Colonic mucosa (tissue), 4 donors: ENCODE data around the gene EEF1G. TPM values are rescaled to one million over a fixed set of nuclear protein-coding genes. Genes with fewer than 3 reads are reported as not detected.

Experiments
- DNase-seq: peaks from one replicate; pipeline ENCODE4 v3.0.0-alpha.2; 2020
- H3K27ac ChIP-seq: fragments of 200-600 bp; one replicate; pipeline ENCODE4 v1.8.0; 2021
- H3K27me3 ChIP-seq: fragments of 200-600 bp; one replicate; pipeline ENCODE4 v1.8.0; 2021
- H3K36me3 ChIP-seq: fragments of 200-600 bp; one replicate; pipeline ENCODE4 v1.8.0; 2021
- H3K4me1 ChIP-seq: fragments of 200-600 bp; one replicate; pipeline ENCODE4 v1.8.0; 2021; ENCODE audit warnings: mild to moderate bottlenecking
- H3K4me3 ChIP-seq: fragments of 200-600 bp; one replicate; pipeline ENCODE4 v1.8.0; 2021
- H3K9ac ChIP-seq, 2 donors: one replicate each; pipeline ENCODE4 v1.7.0; 2013; ENCODE audit warnings: control low read depth in 2 of 2, low read depth in 2 of 2, low read length in 2 of 2
- H3K9me3 ChIP-seq: fragments of 200-600 bp; one replicate; pipeline ENCODE4 v1.8.0; 2021
- CTCF ChIP-seq: fragments of 200-600 bp; IDR thresholded peaks from one replicate; pipeline ENCODE4 v1.8.0; 2022; ENCODE audit warnings: antibody characterized with exemption, mild to moderate bottlenecking
- intact Hi-C: fragments of 100-400 bp; cut with DNase I; formaldehyde crosslinking; loops from one replicate; pipeline ENCODE4 v1.14.1; 2022
- total RNA-seq, 2 donors: library from RNA; stranded (reverse); fragmentation: NEBNext Ultra II Directional in 1 of 2; extraction: Animal tissue kit (Norgen Biotek cat#: 25700) in 1 of 2; gene quantifications; one replicate each; pipeline ENCODE4 v1.2.1, GENCODE V29; 2021
- donor health status: healthy.
- donor health status: DM: no; HTN: no; CAD: no.
- donor health status: DM: no; HTN: no; CAD: no.

Gene EEF1G
- total RNA-seq, 2 donors from 2014 or later = 1,328 to 1,358 TPM

GRCh38 chr11:62610814-62611704, 37.4 kb upstream of the EEF1G start:
- H3K4me3 ChIP-seq = peak overlapping the region; percentile 80
- no peak for TF ChIP-seq CTCF
- peak overlapping the region; percentile 97 for H3K27ac ChIP-seq
- H3K9me3 ChIP-seq = no peaks in the 10 kb centered on the region
- H3K4me1 ChIP-seq = peaks cover 6% of the 10 kb centered on the region
- H3K36me3 ChIP-seq = no peaks in the 10 kb centered on the region
- H3K27me3 ChIP-seq = no peaks in the 10 kb centered on the region
- no peak for DNase-seq
- peak overlapping the region; percentile 80 to 85 for H3K9ac ChIP-seq
- intact Hi-C loops = no loop called here

GRCh38 chr11:62610403-62610802, 36.7 kb upstream of the EEF1G start:
- DNase-seq = no peak
- no peaks in the 10 kb centered on the region for H3K27me3 ChIP-seq
- no peak overlapping the region for H3K4me3 ChIP-seq
- H3K36me3 ChIP-seq = no peaks in the 10 kb centered on the region
- H3K9ac ChIP-seq = peak overlapping the region in 1 of 2 donors; percentile 9
- H3K9me3 ChIP-seq = no peaks in the 10 kb centered on the region
- intact Hi-C loops = no loop called here
- H3K27ac ChIP-seq = no peak overlapping the region
- peaks cover 6% of the 10 kb centered on the region for H3K4me1 ChIP-seq
- TF ChIP-seq CTCF = no peak

- no peak for DNase-seq
- Histone ChIP-seq H3K27me3 (no peaks in the 10 kb centered on the region), H3K9ac (no peak overlapping the region), H3K4me1 (peaks cover 6% of the 10 kb centered on the region), H3K36me3 (no peaks in the 10 kb centered on the region), H3K27ac (no peak overlapping the region), H3K4me3 (no peak overlapping the region), H3K9me3 (no peaks in the 10 kb centered on the region)
- intact Hi-C loops = no loop called here
- no peak for TF ChIP-seq CTCF
Measured at GRCh38 chr11:62608776-62609175, 35.1 kb upstream of the EEF1G start.

- Histone ChIP-seq H3K27me3 (no peaks in the 10 kb centered on the region), H3K36me3 (no peaks in the 10 kb centered on the region), H3K9me3 (no peaks in the 10 kb centered on the region), H3K27ac (no peak overlapping the region), H3K4me1 (peaks cover 6% of the 10 kb centered on the region), H3K9ac (no peak overlapping the region), H3K4me3 (no peak overlapping the region)
- intact Hi-C loops = no loop called here
- no peak for DNase-seq
- no peak for TF ChIP-seq CTCF
Measured at GRCh38 chr11:62607714-62608113, 34.0 kb upstream of the EEF1G start.

- H3K36me3 ChIP-seq = no peaks in the 10 kb centered on the region
- no peaks in the 10 kb centered on the region for H3K27me3 ChIP-seq
- intact Hi-C loops = no loop called here
- peaks cover under 1% of the 10 kb centered on the region for H3K4me1 ChIP-seq
- DNase-seq = no peak
- H3K4me3 ChIP-seq = no peak overlapping the region
- no peaks in the 10 kb centered on the region for H3K9me3 ChIP-seq
- no peak overlapping the region for H3K9ac ChIP-seq
- H3K27ac ChIP-seq = no peak overlapping the region
- TF ChIP-seq CTCF = no peak
Measured at GRCh38 chr11:62605902-62606301, 32.2 kb upstream of the EEF1G start.
